Neural cell (in vitro differentiated cells): ENCODE data around the gene SLC17A9. TPM values are rescaled to one million over a fixed set of nuclear protein-coding genes. Genes with fewer than 3 reads are reported as not detected.

ENCODE experiments used
- H2AFZ ChIP-seq: fragments of 200-600, 300-800 bp; sonication (generic), shearing (Covaris generic); 2 replicates; pipeline ENCODE4 v1.6.0; 2014; ENCODE audit warnings: low read depth, mild to moderate bottlenecking, antibody characterized with exemption, low read length, moderate library complexity
- H3F3A ChIP-seq: fragments of 200-600 bp; shearing (Covaris generic); 2 replicates; pipeline ENCODE4 v1.6.1; 2016; ENCODE audit warnings: mild to moderate bottlenecking, moderate library complexity, mixed read lengths, antibody characterized with exemption, low read length; ENCODE audit not compliant: insufficient read depth, poor library complexity, severe bottlenecking
- H3K27ac ChIP-seq: fragments of 200-600, 300-800 bp; sonication (generic), shearing (Covaris generic); 2 replicates; pipeline ENCODE4 v1.5.1; 2014; ENCODE audit warnings: mild to moderate bottlenecking, low read length, moderate library complexity
- H3K27me3 ChIP-seq: fragments of 300-800, 200-600 bp; sonication (generic), shearing (Covaris generic); 2 replicates; pipeline ENCODE4 v1.6.0; 2014; ENCODE audit warnings: mild to moderate bottlenecking, low read depth, low read length, moderate library complexity; ENCODE audit not compliant: insufficient read depth
- H3K36me3 ChIP-seq: fragments of 300-800, 200-600 bp; sonication (generic), shearing (Covaris generic); 2 replicates; pipeline ENCODE4 v1.5.1; 2014; ENCODE audit warnings: mild to moderate bottlenecking, antibody characterized with exemption, low read length, moderate library complexity; ENCODE audit not compliant: insufficient read depth
- H3K4me2 ChIP-seq: fragments of 300-800, 200-600 bp; sonication (generic), shearing (Covaris generic); 2 replicates; pipeline ENCODE4 v1.6.0; 2014; ENCODE audit warnings: mild to moderate bottlenecking, low read length
- H3K4me3 ChIP-seq: fragments of 300-800, 200-600 bp; sonication (generic), shearing (Covaris generic); 2 replicates; pipeline ENCODE4 v1.5.1; 2014; ENCODE audit warnings: mild to moderate bottlenecking, low read length, moderate library complexity
- H3K79me2 ChIP-seq: fragments of 200-600 bp; shearing (Covaris generic); replicated peaks from 2 replicates; pipeline ENCODE4 v1.6.0; 2014; ENCODE audit warnings: mild to moderate bottlenecking, low read length, moderate library complexity; ENCODE audit not compliant: insufficient read depth
- H3K9ac ChIP-seq: fragments of 300-800, 200-600 bp; sonication (generic), shearing (Covaris generic); 2 replicates; pipeline ENCODE4 v1.6.1; 2016; ENCODE audit warnings: mild to moderate bottlenecking, low read length, mixed read lengths
- H3K9me2 ChIP-seq: fragments of 200-600 bp; shearing (Covaris generic); 2 replicates; pipeline ENCODE4 v1.6.1; 2016; ENCODE audit warnings: mild to moderate bottlenecking, low read length, mixed read lengths; ENCODE audit not compliant: insufficient read depth
- H3K9me3 ChIP-seq: fragments of 200-600, 300-800 bp; sonication (generic), shearing (Covaris generic); 2 replicates; pipeline ENCODE4 v1.6.1; 2016; ENCODE audit warnings: mild to moderate bottlenecking, mixed run types, low read length, moderate library complexity, mixed read lengths
- H4K20me1 ChIP-seq: fragments of 200-600 bp; shearing (Covaris generic); 2 replicates; pipeline ENCODE4 v1.6.1; 2016; ENCODE audit warnings: mild to moderate bottlenecking, mixed run types; ENCODE audit not compliant: insufficient read depth
- EZH2 ChIP-seq: fragments of 200-600, 300-800 bp; shearing (Covaris generic), sonication (generic); IDR thresholded peaks from 2 replicates; pipeline ENCODE4 v1.6.1; 2014; ENCODE audit warnings: antibody characterized with exemption, low read length, borderline replicate concordance, mild to moderate bottlenecking; ENCODE audit not compliant: insufficient read depth, poor library complexity, severe bottlenecking
- MXI1 ChIP-seq: fragments of 450-650 bp; conservative IDR thresholded peaks from 2 replicates; pipeline ENCODE4 v1.6.1; 2014; ENCODE audit warnings: antibody characterized with exemption, mild to moderate bottlenecking; ENCODE audit not compliant: poor library complexity, severe bottlenecking
- POLR2AphosphoS5 ChIP-seq: IDR thresholded peaks from 2 replicates; pipeline ENCODE4 v1.6.1; 2012
- RAD21 ChIP-seq: fragments of 450-650 bp; conservative IDR thresholded peaks from 2 replicates; pipeline ENCODE4 v1.6.1; 2014; ENCODE audit warnings: antibody characterized with exemption, mild to moderate bottlenecking, moderate library complexity
- REST ChIP-seq: IDR thresholded peaks from 2 replicates; pipeline ENCODE4 v1.6.1; 2012; ENCODE audit warnings: borderline replicate concordance
- SMC3 ChIP-seq: fragments of 450-650 bp; conservative IDR thresholded peaks from 2 replicates; pipeline ENCODE4 v1.6.1; 2014; ENCODE audit warnings: antibody characterized with exemption, mild to moderate bottlenecking, moderate library complexity; ENCODE audit not compliant: poor library complexity
- TAF1 ChIP-seq: IDR thresholded peaks from 2 replicates; pipeline ENCODE4 v1.6.1; 2012; ENCODE audit warnings: low read depth
- polyA plus RNA-seq: library from polyadenylated mRNA; depleted of rRNA; stranded (reverse); fragments of >200 nt; gene quantifications from 2 replicates; pipeline ENCODE4 v1.2.3, GENCODE V29; 2014
- TF ChIP-seq, protein P1 (sequence below): fragments of 450-650 bp; IDR thresholded peaks from 2 replicates; pipeline ENCODE4 v1.5.1; 2014; ENCODE audit warnings: antibody characterized with exemption, mild to moderate bottlenecking, moderate library complexity; ENCODE audit not compliant: poor library complexity, severe bottlenecking

Gene SLC17A9
- polyA plus RNA-seq, 1 donor from 2014 or later, result not detected

DNA sequence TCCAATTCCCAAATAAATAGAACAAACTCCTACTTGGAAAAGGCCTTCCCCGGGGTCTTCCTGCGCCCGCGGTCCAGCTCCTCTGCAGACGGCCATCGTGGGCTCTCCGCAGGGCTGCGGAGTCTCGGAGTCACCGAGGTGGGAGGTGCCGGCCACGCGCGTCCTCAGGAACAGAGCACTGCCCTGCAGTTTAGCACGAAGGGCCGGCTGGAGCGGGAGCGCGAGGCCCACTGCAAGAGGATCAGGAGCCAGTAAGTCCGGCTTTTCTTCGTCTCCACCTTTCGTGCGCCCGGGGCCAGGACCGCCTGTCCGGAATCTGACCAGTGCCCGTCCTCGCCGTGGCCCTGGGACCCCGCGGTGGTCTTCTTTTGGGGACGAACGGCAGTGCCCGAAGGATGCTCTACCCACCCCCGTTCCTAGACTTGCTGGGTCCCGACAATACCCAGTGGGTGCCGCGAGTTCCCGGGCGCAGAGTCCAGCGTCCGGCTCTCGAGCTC, 52.9 kb downstream of the SLC17A9 start:
- no peaks in the 10 kb centered on the region for H3F3A ChIP-seq
- H3K4me2 ChIP-seq, result no peak overlapping the region
- H2AFZ ChIP-seq, result no peak overlapping the region

DNA sequence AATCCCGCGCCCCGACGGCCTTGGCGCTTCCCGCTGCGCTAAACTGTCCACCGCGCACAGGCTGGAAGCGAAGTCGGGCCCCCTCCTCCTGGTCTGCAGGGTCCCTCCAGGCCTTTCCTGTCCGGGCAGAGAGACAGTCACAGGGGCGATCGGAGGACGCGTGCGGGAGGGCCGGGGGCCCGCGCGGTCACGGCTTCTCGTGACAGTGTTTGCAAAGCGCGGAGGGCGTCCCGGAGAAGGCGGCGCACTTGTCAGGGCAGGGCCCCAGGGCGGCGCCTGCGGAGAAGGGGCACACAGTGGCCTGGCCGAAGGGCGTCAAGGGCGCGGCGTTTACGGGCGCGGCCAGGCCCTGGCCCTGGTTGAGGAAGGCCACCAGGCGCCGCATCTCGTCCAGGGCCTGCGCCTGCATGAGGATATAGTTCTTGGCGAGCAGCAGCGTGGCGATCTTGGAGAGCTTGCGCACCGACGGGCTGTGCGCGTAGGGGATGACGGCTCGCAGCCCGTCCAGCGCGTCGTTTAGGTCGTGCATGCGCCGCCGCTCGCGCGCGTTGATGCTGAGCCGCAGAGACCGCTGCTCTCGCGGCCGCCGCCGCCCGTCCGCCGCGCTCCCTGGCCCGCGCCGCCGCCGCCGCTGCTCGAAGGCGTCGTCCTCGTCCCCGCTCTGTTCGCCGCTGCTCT, 53.5 kb downstream of the SLC17A9 start:
- Histone ChIP-seq H3K27me3 (peaks cover 81% of the 10 kb centered on the region), H3K9me3 (no peaks in the 10 kb centered on the region), H3K36me3 (no peaks in the 10 kb centered on the region), H3K9ac (no peak overlapping the region), H3F3A (no peaks in the 10 kb centered on the region), H3K4me2 (no peak overlapping the region), H3K9me2 (no peaks in the 10 kb centered on the region), H3K79me2 (no peaks in the 10 kb centered on the region), H3K27ac (no peak overlapping the region), H4K20me1 (no peaks in the 10 kb centered on the region), H3K4me3 (peak overlapping the region; percentile 48), H2AFZ (no peak overlapping the region)
- TF ChIP-seq POLR2AphosphoS5, result peak; percentile 42
- no peak for TF ChIP-seq REST
- peak; percentile 91 for TF ChIP-seq EZH2

More for the DNA sequence above, 52.9 kb downstream of the SLC17A9 start:
- H3K9ac ChIP-seq, result no peak overlapping the region
- H3K36me3 ChIP-seq, result no peaks in the 10 kb centered on the region
- peaks cover 84% of the 10 kb centered on the region for H3K27me3 ChIP-seq
- no peak overlapping the region for H3K4me3 ChIP-seq
- no peaks in the 10 kb centered on the region for H3K9me3 ChIP-seq
- no peaks in the 10 kb centered on the region for H3K9me2 ChIP-seq
- no peak overlapping the region for H3K27ac ChIP-seq
- TF ChIP-seq TAF1 (no peak), EZH2 (peak; percentile 12)
- TF ChIP-seq, protein P1, sequence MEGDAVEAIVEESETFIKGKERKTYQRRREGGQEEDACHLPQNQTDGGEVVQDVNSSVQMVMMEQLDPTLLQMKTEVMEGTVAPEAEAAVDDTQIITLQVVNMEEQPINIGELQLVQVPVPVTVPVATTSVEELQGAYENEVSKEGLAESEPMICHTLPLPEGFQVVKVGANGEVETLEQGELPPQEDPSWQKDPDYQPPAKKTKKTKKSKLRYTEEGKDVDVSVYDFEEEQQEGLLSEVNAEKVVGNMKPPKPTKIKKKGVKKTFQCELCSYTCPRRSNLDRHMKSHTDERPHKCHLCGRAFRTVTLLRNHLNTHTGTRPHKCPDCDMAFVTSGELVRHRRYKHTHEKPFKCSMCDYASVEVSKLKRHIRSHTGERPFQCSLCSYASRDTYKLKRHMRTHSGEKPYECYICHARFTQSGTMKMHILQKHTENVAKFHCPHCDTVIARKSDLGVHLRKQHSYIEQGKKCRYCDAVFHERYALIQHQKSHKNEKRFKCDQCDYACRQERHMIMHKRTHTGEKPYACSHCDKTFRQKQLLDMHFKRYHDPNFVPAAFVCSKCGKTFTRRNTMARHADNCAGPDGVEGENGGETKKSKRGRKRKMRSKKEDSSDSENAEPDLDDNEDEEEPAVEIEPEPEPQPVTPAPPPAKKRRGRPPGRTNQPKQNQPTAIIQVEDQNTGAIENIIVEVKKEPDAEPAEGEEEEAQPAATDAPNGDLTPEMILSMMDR, result no peak
- H4K20me1 ChIP-seq, result no peaks in the 10 kb centered on the region
- no peaks in the 10 kb centered on the region for H3K79me2 ChIP-seq

DNA sequence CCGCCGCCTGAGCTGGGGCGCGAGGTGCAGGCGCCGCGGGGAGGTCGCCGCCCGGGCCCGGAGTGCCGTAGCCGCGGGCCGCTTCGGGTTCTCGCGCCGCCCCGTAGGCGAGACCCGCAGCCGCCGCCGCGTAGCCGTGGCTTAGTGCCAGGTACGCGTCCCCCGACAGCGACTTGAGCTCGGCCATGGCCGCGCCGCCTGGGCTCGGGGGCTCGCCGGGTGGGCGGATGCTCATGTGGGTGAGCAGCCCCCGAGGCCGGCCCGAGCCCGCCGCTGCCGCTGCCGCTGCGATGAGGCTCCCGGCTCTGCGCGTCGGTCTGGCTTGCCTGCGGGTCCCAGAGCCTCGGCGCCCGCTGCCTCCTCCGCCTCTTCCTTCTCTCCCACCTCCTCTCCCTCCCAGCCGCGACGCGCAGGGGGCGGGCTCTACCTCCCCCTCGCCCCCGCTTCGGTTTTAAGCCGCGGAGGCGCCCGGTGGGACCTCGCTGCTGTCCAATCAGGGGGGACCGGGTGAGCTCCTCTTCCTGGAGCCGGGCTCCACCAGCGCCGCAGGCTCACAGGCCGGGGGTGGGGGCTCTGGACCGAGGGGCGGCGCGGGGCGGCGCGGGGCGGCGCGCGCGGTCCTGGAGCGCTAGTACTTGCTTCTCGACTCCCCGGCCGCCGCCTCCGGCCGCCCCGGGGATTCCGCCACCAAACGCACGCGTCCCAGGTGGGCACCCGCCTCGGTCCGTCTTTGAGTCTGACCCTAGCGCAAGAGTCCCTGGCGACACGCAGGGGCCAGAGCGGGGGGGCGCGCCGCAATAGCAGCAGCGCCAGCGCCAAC, 54.2 kb downstream of the SLC17A9 start, which contains the start of gene BHLHE23:
Gene BHLHE23 (minus strand): TSS at position 425 of the 820 bp plus-strand sequence. CDS start 190 bp downstream, at position 235.
- H3K4me3 ChIP-seq, result peak within 1 kb of the TSS; percentile 60
- no peak within 1 kb of the TSS for H3K4me2 ChIP-seq
- H3K9me3 ChIP-seq, result no peaks in the 10 kb centered on the region
- no peaks in the 10 kb centered on the region for H3K36me3 ChIP-seq
- no peak within 1 kb of the TSS for H2AFZ ChIP-seq
- H3K27me3 ChIP-seq, result peaks cover 77% of the 10 kb centered on the region
- no peak within 1 kb of the TSS for H3K27ac ChIP-seq
- peak within 1 kb of the TSS; percentile 23 for H3K9ac ChIP-seq
- no peaks in the 10 kb centered on the region for H3K9me2 ChIP-seq
- H3K79me2 ChIP-seq, result no peaks in the 10 kb centered on the region
- no peaks in the 10 kb centered on the region for H3F3A ChIP-seq
- TF ChIP-seq MXI1 (no peak), REST (no peak), SMC3 (no peak), TAF1 (no peak), EZH2 (peak; percentile 88), RAD21 (no peak), POLR2AphosphoS5 (no peak)
- H4K20me1 ChIP-seq, result no peaks in the 10 kb centered on the region
